ENCODE results near the gene ACTL6A.

GRCh38 chr3:179613807-179614206 lies 51.1 kb downstream of the ACTL6A start:
- TF ChIP-seq POLR2A (IDR thresholded peaks at IDR 0.05), result no peak
- TF ChIP-seq, protein P1, sequence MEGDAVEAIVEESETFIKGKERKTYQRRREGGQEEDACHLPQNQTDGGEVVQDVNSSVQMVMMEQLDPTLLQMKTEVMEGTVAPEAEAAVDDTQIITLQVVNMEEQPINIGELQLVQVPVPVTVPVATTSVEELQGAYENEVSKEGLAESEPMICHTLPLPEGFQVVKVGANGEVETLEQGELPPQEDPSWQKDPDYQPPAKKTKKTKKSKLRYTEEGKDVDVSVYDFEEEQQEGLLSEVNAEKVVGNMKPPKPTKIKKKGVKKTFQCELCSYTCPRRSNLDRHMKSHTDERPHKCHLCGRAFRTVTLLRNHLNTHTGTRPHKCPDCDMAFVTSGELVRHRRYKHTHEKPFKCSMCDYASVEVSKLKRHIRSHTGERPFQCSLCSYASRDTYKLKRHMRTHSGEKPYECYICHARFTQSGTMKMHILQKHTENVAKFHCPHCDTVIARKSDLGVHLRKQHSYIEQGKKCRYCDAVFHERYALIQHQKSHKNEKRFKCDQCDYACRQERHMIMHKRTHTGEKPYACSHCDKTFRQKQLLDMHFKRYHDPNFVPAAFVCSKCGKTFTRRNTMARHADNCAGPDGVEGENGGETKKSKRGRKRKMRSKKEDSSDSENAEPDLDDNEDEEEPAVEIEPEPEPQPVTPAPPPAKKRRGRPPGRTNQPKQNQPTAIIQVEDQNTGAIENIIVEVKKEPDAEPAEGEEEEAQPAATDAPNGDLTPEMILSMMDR (IDR thresholded peaks at IDR 0.05), result no peak
